Esophagus muscularis mucosa (tissue), 4 donors: ENCODE measurements around the gene MBD6. TPM values are rescaled to one million over a fixed set of nuclear protein-coding genes. Genes with fewer than 3 reads are reported as not detected.

Experiments used
- DNase-seq: peaks from one replicate; pipeline ENCODE4 v3.0.0-alpha.2; 2017; ENCODE audit errors: extremely low spot score
- H3K27ac ChIP-seq, 4 donors: fragments of 200-600 bp; sonication (generic); replicated peaks in 1 of 4; 1 replicate in 3 of 4; 2 replicates in 1 of 4; pipeline ENCODE4 v1.5.1; 2016 to 2019; ENCODE audit warnings: mild to moderate bottlenecking in 1 of 4
- H3K27me3 ChIP-seq, 4 donors: fragments of 200-600 bp; sonication (generic); one replicate each; pipeline versions ENCODE4 v1.5.1 to v1.6.0; 2016 to 2019
- H3K36me3 ChIP-seq, 4 donors: fragments of 200-600 bp; sonication (generic); one replicate each; pipeline ENCODE4 v1.5.1; 2016 to 2019
- H3K4me1 ChIP-seq, 4 donors: fragments of 200-600 bp; sonication (generic); one replicate each; pipeline ENCODE4 v1.5.1; 2016 to 2019
- H3K4me3 ChIP-seq, 4 donors: fragments of 200-600 bp; sonication (generic); 1 replicate in 2 of 4; 2 replicates in 2 of 4; pipeline ENCODE4 v1.5.1; 2016 to 2019; ENCODE audit warnings: mild to moderate bottlenecking in 4 of 4, moderate library complexity in 1 of 4
- H3K9me3 ChIP-seq, 4 donors: fragments of 200-600 bp; sonication (generic); 1 replicate in 3 of 4; 2 replicates in 1 of 4; pipeline ENCODE4 v1.5.1; 2016 to 2019
- EP300 ChIP-seq: sonication (generic); formaldehyde crosslinking; IDR thresholded peaks from one replicate; pipeline ENCODE4 v1.6.1; 2017; ENCODE audit warnings: antibody characterized with exemption
- POLR2A ChIP-seq: fragments of 450-650 bp; IDR thresholded peaks from one replicate; pipeline ENCODE4 v1.6.1; 2017; ENCODE audit warnings: antibody characterized with exemption, moderate library complexity, mild to moderate bottlenecking, low read depth
- POLR2AphosphoS5 ChIP-seq, 2 donors: sonication (generic); formaldehyde crosslinking; IDR thresholded peaks; one replicate each; pipeline ENCODE4 v1.6.1; 2017; ENCODE audit warnings: antibody characterized with exemption in 2 of 2
- WGBS: methylation state at CpG from one replicate; pipeline ENCODE4 v1.1.5; 2018; 5-methylcytosine and 5-hydroxymethylcytosine counted together
- intact Hi-C: fragments of 100-400 bp; cut with DNase I; formaldehyde crosslinking; loops from one replicate; pipeline ENCODE4 v1.15.1; 2023
- total RNA-seq, 4 donors: library from RNA; depleted of rRNA; stranded (reverse); fragments of >200 nt; gene quantifications; one replicate each; pipeline versions ENCODE4 v1.1.0 to v1.2.1, GENCODE V29; 2016
- TF ChIP-seq, protein P1 (sequence below), 3 experiments: fragments of 200-600 bp in 2 of 3; fragments of 450-650 bp in 1 of 3; sonication (generic) in 2 of 3; IDR thresholded peaks; one replicate each; pipeline ENCODE4 v1.5.1; 2017 to 2019; ENCODE audit warnings: antibody characterized with exemption in 3 of 3, mild to moderate bottlenecking in 2 of 3, moderate library complexity in 1 of 3

MBD6 gene
- total RNA-seq, 4 donors from 2014 or later = 13.8 to 19.9 (median 16.9) TPM

DNA sequence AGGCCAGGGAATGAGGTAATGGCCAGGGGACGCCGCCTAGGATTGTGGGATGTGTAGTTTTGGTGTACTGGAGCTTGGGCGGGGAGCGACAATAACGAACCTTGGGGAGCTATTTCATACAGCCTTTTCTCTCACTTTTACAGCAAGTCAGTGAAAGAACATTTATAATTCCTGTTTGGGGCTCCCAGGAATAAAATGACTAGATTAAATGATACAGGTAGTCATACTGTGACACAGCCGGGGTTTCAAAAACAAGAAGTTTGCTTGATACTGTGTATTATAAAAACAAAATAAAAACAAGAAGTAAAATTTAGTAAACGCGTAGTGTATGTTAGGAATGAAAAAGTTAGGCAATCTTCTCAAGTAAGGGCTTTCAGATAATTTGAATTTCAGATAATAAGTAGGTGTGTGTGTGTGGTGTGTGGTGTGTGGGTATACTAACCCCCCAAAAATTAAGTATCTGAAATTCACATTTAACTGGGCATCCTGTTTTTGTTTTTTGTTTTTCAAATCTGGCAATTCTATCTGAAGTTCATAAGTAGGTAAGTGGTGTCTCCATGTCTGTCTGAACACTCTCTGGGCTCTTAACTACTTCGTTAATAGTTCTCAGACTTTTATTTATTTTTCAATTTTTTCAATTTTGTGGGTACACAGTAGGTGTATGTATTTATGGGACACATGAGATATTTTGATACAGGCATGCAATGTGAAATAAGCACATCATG is 24.8 kb downstream of the MBD6 start:
- Histone ChIP-seq H3K9me3 (no peaks in the 10 kb centered on the region), H3K4me3 (peak overlapping the region; percentile 79 to 97 (median 90)), H3K27me3 (peaks cover 0 to 27% (median 3%) of the 10 kb centered on the region in 4 donors), H3K4me1 (peaks cover 44 to 50% (median 48%) of the 10 kb centered on the region in 4 donors), H3K27ac (peak overlapping the region in 3 of 4 donors; percentile 91 to 95 (median 93)), H3K36me3 (peaks cover 0 to 9% (median 5%) of the 10 kb centered on the region in 4 donors)
- intact Hi-C loops = loop anchor here (2.0 kb wide), 1 partner anchor 87 kb away; no protein-coding TSS in a partner anchor
- TF ChIP-seq EP300 (no peak), POLR2AphosphoS5 (IDR thresholded peaks at IDR 0.05) (no peak), POLR2A (no peak)
- TF ChIP-seq, protein P1, sequence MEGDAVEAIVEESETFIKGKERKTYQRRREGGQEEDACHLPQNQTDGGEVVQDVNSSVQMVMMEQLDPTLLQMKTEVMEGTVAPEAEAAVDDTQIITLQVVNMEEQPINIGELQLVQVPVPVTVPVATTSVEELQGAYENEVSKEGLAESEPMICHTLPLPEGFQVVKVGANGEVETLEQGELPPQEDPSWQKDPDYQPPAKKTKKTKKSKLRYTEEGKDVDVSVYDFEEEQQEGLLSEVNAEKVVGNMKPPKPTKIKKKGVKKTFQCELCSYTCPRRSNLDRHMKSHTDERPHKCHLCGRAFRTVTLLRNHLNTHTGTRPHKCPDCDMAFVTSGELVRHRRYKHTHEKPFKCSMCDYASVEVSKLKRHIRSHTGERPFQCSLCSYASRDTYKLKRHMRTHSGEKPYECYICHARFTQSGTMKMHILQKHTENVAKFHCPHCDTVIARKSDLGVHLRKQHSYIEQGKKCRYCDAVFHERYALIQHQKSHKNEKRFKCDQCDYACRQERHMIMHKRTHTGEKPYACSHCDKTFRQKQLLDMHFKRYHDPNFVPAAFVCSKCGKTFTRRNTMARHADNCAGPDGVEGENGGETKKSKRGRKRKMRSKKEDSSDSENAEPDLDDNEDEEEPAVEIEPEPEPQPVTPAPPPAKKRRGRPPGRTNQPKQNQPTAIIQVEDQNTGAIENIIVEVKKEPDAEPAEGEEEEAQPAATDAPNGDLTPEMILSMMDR (IDR thresholded peaks at IDR 0.05) = no peak
- peak; percentile 98 for DNase-seq
- WGBS = 17% methylated on average over 9 of the region's 9 CpGs

DNA sequence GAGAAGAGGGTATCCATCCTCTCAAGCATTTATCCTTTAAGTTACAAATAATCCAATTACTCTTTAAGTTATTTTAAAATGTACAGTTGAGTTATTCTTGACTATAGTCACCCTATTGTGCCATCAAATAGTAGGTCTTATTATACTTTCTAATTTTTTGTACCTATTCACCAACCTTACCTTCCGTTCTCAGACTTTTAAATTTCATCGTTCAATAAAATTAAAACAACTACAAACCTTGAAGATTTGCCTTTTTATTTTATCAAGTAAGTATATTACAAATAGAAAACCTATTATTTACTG is 25.3 kb downstream of the MBD6 start:
- Histone ChIP-seq H3K36me3 (peaks cover 0 to 5% (median under 1%) of the 10 kb centered on the region in 4 donors), H3K27me3 (peaks cover 0 to 27% (median 3%) of the 10 kb centered on the region in 4 donors), H3K9me3 (no peaks in the 10 kb centered on the region), H3K4me1 (peaks cover 44 to 50% (median 48%) of the 10 kb centered on the region in 4 donors), H3K4me3 (no peak overlapping the region), H3K27ac (no peak overlapping the region)
- no peak for DNase-seq
- intact Hi-C loops = loop anchor here (2.0 kb wide), 1 partner anchor 87 kb away; no protein-coding TSS in a partner anchor
- TF ChIP-seq POLR2A = no peak
- TF ChIP-seq POLR2AphosphoS5 (IDR thresholded peaks at IDR 0.05) = no peak
- TF ChIP-seq EP300 = no peak
- TF ChIP-seq, protein P1 (IDR thresholded peaks at IDR 0.05) = no peak
- WGBS = 97% methylated on average over 2 of the region's 2 CpGs

DNA sequence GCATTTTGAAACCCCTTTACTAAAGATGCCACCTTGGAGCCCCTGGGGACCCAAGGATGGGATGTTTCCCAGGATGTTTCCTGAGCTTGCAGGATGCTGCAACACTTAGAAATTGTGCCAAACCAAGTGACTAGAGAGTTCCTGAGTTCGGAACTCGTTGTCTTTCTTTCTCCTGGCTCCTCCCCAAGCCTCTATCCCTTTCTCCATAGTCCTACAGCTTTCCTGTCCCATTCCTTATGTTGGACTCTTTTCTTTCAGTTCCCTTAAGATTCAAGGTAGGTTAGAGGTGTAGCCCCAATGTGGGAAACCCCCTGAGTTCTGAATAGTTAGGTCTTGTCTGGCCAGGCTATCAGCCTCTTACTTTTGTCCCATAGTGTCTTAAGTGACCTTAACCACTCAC is 25.9 kb downstream of the MBD6 start:
- WGBS = 39% methylated on average over 2 of the region's 2 CpGs
- TF ChIP-seq POLR2A (no peak), POLR2AphosphoS5 (IDR thresholded peaks at IDR 0.05) (no peak), EP300 (no peak)
- TF ChIP-seq, protein P1 (IDR thresholded peaks at IDR 0.05) = no peak
- Histone ChIP-seq H3K27me3 (peaks cover 0 to 27% (median 3%) of the 10 kb centered on the region in 4 donors), H3K27ac (no peak overlapping the region), H3K4me1 (peaks cover 41 to 47% (median 46%) of the 10 kb centered on the region in 4 donors), H3K9me3 (no peaks in the 10 kb centered on the region), H3K36me3 (peaks cover 0 to 5% (median 0%) of the 10 kb centered on the region in 4 donors), H3K4me3 (no peak overlapping the region)
- no peak for DNase-seq
- intact Hi-C loops = loop anchor here (2.0 kb wide), 1 partner anchor 88 kb away; no protein-coding TSS in a partner anchor

DNA sequence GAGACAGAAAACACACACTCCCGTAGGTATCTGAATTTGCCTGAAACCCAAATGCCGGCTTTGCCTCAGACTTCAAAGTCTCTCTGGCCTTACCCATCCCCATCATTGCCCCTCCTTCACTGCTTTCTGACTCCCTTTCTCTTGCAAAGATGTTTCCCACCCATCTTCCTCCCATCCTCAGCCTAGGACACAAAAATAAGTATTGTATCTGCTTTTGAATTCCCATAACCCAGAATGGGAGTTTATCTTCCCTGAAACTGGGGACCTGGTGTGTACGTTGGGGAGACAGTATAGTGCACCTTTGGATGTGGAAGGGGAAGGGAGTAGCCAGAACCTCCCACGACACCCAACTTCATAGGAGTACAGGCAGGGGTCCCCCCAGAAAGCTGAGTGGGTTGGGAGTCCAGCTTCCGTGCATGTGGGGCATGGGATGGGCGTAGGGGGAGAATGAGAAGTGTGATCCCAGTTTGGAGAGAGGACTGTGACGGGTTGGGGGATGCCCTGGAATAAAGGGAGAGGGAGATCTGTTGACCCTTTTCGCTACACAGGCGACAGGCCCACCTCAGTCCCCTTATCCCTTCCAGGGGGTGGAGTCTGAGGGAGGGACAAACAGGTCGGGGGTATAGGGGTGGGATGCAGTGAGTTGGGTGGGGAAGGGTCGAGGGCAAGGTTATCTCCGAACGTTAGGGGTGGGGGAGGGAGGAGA is 26.7 kb downstream of the MBD6 start:
- Histone ChIP-seq H3K4me1 (peaks cover 35 to 40% (median 39%) of the 10 kb centered on the region in 4 donors), H3K36me3 (peaks cover 0 to 5% (median 0%) of the 10 kb centered on the region in 4 donors), H3K27ac (peak overlapping the region in 1 of 4 donors; percentile 45), H3K9me3 (no peaks in the 10 kb centered on the region), H3K4me3 (peak overlapping the region; percentile 54 to 65 (median 56)), H3K27me3 (peaks cover 0 to 27% (median 3%) of the 10 kb centered on the region in 4 donors)
- whole genome bisulfite sequencing = 35% methylated on average over 13 of the region's 13 CpGs
- TF ChIP-seq POLR2A (no peak), POLR2AphosphoS5 (IDR thresholded peaks at IDR 0.05) (no peak), EP300 (no peak)
- TF ChIP-seq, protein P1 (IDR thresholded peaks at IDR 0.05) = no peak
- intact Hi-C loops = loop anchor here (2.0 kb wide), 1 partner anchor 89 kb away; no protein-coding TSS in a partner anchor
- DNase-seq = no peak
